Vagina (tissue), 2 donors: ENCODE data around the gene CD226. TPM values are rescaled to one million over a fixed set of nuclear protein-coding genes. Genes with fewer than 3 reads are reported as not detected.

Source experiments
- DNase-seq, 2 donors: peaks; one replicate each; pipeline ENCODE4 v3.0.0-alpha.2; 2017; ENCODE audit errors: extremely low spot score in 2 of 2
- H3K27ac ChIP-seq: fragments of 200-600 bp; sonication (generic); one replicate; pipeline ENCODE4 v1.5.1; 2019
- H3K27me3 ChIP-seq: fragments of 200-600 bp; sonication (generic); one replicate; pipeline ENCODE4 v1.5.1; 2019
- H3K36me3 ChIP-seq, 2 donors: fragments of 200-600 bp; sonication (generic); one replicate each; pipeline ENCODE4 v1.5.1; 2017 to 2019
- H3K4me1 ChIP-seq: fragments of 200-600 bp; sonication (generic); one replicate; pipeline ENCODE4 v1.5.1; 2019
- H3K4me3 ChIP-seq, 2 donors: fragments of 200-600 bp; sonication (generic); 1 replicate in 1 of 2; 2 replicates in 1 of 2; pipeline ENCODE4 v1.5.1; 2016 to 2019
- H3K9me3 ChIP-seq: fragments of 200-600 bp; sonication (generic); one replicate; pipeline ENCODE4 v1.5.1; 2019
- CTCF ChIP-seq, 3 experiments: fragments of 450-650 bp in 2 of 3; fragments of 200-600 bp in 1 of 3; sonication (generic) in 1 of 3; IDR thresholded peaks; one replicate each; pipeline ENCODE4 v1.5.1; 2017 to 2019; ENCODE audit warnings: antibody characterized with exemption in 3 of 3, mild to moderate bottlenecking in 2 of 3, moderate library complexity in 2 of 3
- POLR2A ChIP-seq, 2 donors: fragments of 450-650 bp; IDR thresholded peaks; one replicate each; pipeline ENCODE4 v1.6.1; 2017; ENCODE audit warnings: antibody characterized with exemption in 2 of 2, mild to moderate bottlenecking in 2 of 2, moderate library complexity in 2 of 2
- POLR2AphosphoS5 ChIP-seq, 2 donors: sonication (generic); formaldehyde crosslinking; IDR thresholded peaks; one replicate each; pipeline ENCODE4 v1.9.0; 2017; ENCODE audit warnings: antibody characterized with exemption in 2 of 2, mild to moderate bottlenecking in 2 of 2, low read depth in 1 of 2; ENCODE audit not compliant: insufficient read depth in 1 of 2
- intact Hi-C: fragments of 100-400 bp; cut with DNase I; formaldehyde crosslinking; loops from one replicate; pipeline ENCODE4 v1.15.1; 2023
- total RNA-seq: library from RNA; depleted of rRNA; stranded (reverse); fragments of >200 nt; gene quantifications from one replicate; pipeline ENCODE4 v1.2.3, GENCODE V29; 2016

Gene CD226
- total RNA-seq: 6.4 TPM

GRCh38 chr18:69947361-69948133, at the start of gene CD226:
Gene CD226, minus strand, starts transcription at chr18:69947873. Its CDS starts 467 bp downstream, at chr18:69947406.
- Histone ChIP-seq H3K9me3 (no peaks in the 10 kb centered on the region), H3K27ac (no peak within 1 kb of the TSS), H3K4me3 (no peak within 1 kb of the TSS), H3K36me3 (no peaks in the 10 kb centered on the region), H3K27me3 (no peaks in the 10 kb centered on the region), H3K4me1 (no peaks in the 10 kb centered on the region)
- intact Hi-C loops: no loop called here
- TF ChIP-seq POLR2AphosphoS5 (IDR thresholded peaks at IDR 0.05; ENCODE audit: insufficient read depth in 1 of 2, low read depth in 1 of 2): no peak
- TF ChIP-seq CTCF (IDR thresholded peaks at IDR 0.05): no peak
- TF ChIP-seq POLR2A (IDR thresholded peaks at IDR 0.05): no peak
- no peak for DNase-seq

GRCh38 chr18:69996951-69997798, 49.5 kb upstream of the CD226 start:
- TF ChIP-seq POLR2AphosphoS5 (IDR thresholded peaks at IDR 0.05; ENCODE audit: insufficient read depth in 1 of 2, low read depth in 1 of 2) (no peak), POLR2A (IDR thresholded peaks at IDR 0.05) (no peak), CTCF (IDR thresholded peaks at IDR 0.05) (no peak)
- H3K4me3 ChIP-seq: no peak overlapping the region
- no peaks in the 10 kb centered on the region for H3K9me3 ChIP-seq
- no peaks in the 10 kb centered on the region for H3K4me1 ChIP-seq
- no peaks in the 10 kb centered on the region for H3K36me3 ChIP-seq
- H3K27me3 ChIP-seq: no peaks in the 10 kb centered on the region
- intact Hi-C loops: no loop called here
- no peak overlapping the region for H3K27ac ChIP-seq
- DNase-seq: no peak

GRCh38 chr18:69996417-69996816, 48.7 kb upstream of the CD226 start:
- H3K36me3 ChIP-seq: no peaks in the 10 kb centered on the region
- DNase-seq: no peak
- no peak for TF ChIP-seq POLR2AphosphoS5 (IDR thresholded peaks at IDR 0.05; ENCODE audit: insufficient read depth in 1 of 2, low read depth in 1 of 2)
- TF ChIP-seq CTCF (IDR thresholded peaks at IDR 0.05): no peak
- no peak for TF ChIP-seq POLR2A (IDR thresholded peaks at IDR 0.05)
- intact Hi-C loops: no loop called here
- no peak overlapping the region for H3K27ac ChIP-seq
- H3K9me3 ChIP-seq: no peaks in the 10 kb centered on the region
- H3K4me3 ChIP-seq: no peak overlapping the region
- H3K27me3 ChIP-seq: no peaks in the 10 kb centered on the region
- H3K4me1 ChIP-seq: no peaks in the 10 kb centered on the region

GRCh38 chr18:69995774-69996173, 48.1 kb upstream of the CD226 start:
- H3K27me3 ChIP-seq: no peaks in the 10 kb centered on the region
- intact Hi-C loops: no loop called here

More at GRCh38 chr18:69995774-69996173, 48.1 kb upstream of the CD226 start:
- no peak for DNase-seq
- Histone ChIP-seq H3K36me3 (no peaks in the 10 kb centered on the region), H3K27ac (no peak overlapping the region), H3K9me3 (no peaks in the 10 kb centered on the region), H3K4me3 (no peak overlapping the region), H3K4me1 (no peaks in the 10 kb centered on the region)
- TF ChIP-seq POLR2AphosphoS5 (IDR thresholded peaks at IDR 0.05; ENCODE audit: insufficient read depth in 1 of 2, low read depth in 1 of 2) (no peak), POLR2A (IDR thresholded peaks at IDR 0.05) (no peak), CTCF (IDR thresholded peaks at IDR 0.05) (no peak)
